Activated CD8-positive, alpha-beta memory T cell treated with anti-CD3 and anti-CD28 coated beads, Interleukin-2, amount 50 U/mL, for 24 hours (primary cell): ENCODE measurements around the gene NKAIN2.

Experiments used
- DNase-seq: peaks from one replicate; pipeline ENCODE4 v3.0.0-alpha.2; 2020; ENCODE audit errors: extremely low read depth

The NKAIN2 gene

GRCh38 chr6:124029567-124029966 lies 225.9 kb downstream of the NKAIN2 start:
- no peak for DNase-seq

GRCh38 chr6:124033501-124033900 lies 229.8 kb downstream of the NKAIN2 start:
- no peak for DNase-seq

GRCh38 chr6:124036384-124036783 lies 232.7 kb downstream of the NKAIN2 start:
- no peak for DNase-seq

GRCh38 chr6:124040655-124041054 lies 237.0 kb downstream of the NKAIN2 start:
- no peak for DNase-seq

- no peak for DNase-seq
Measured at GRCh38 chr6:124052120-124052519, 248.5 kb downstream of the NKAIN2 start.

- no peak for DNase-seq
Measured at GRCh38 chr6:124053315-124053714, 249.7 kb downstream of the NKAIN2 start.

- no peak for DNase-seq
Measured at GRCh38 chr6:124054034-124054433, 250.4 kb downstream of the NKAIN2 start.

GRCh38 chr6:124055395-124055794 lies 251.7 kb downstream of the NKAIN2 start:
- DNase-seq, result no peak

- no peak for DNase-seq
Measured at GRCh38 chr6:124055963-124056362, 252.3 kb downstream of the NKAIN2 start.

GRCh38 chr6:124056407-124057334 lies 253.0 kb downstream of the NKAIN2 start:
- DNase-seq, result no peak

- no peak for DNase-seq
Measured at GRCh38 chr6:124057461-124057860, 253.8 kb downstream of the NKAIN2 start.

GRCh38 chr6:124064317-124065113 lies 260.9 kb downstream of the NKAIN2 start:
- DNase-seq, result no peak

GRCh38 chr6:124066269-124066668 lies 262.6 kb downstream of the NKAIN2 start:
- no peak for DNase-seq

GRCh38 chr6:124066946-124067552 lies 263.4 kb downstream of the NKAIN2 start:
- DNase-seq, result no peak

- DNase-seq, result no peak
Measured at GRCh38 chr6:124069230-124069950, 265.7 kb downstream of the NKAIN2 start.

GRCh38 chr6:124073021-124073420 lies 269.4 kb downstream of the NKAIN2 start:
- no peak for DNase-seq

- DNase-seq, result no peak
Measured at GRCh38 chr6:124073820-124074587, 270.3 kb downstream of the NKAIN2 start.

- no peak for DNase-seq
Measured at GRCh38 chr6:124074606-124075005, 270.9 kb downstream of the NKAIN2 start.

- DNase-seq, result no peak
Measured at GRCh38 chr6:124076336-124077048, 272.8 kb downstream of the NKAIN2 start.

- no peak for DNase-seq
Measured at GRCh38 chr6:124078169-124078568, 274.5 kb downstream of the NKAIN2 start.
